Measurements from ENCODE around the gene COX20. TPM values are rescaled to one million over a fixed set of nuclear protein-coding genes. Genes with fewer than 3 reads are reported as not detected.
"Not testable (repeated sequence)": the region's sequence is repeated elsewhere in the genome, so short reads cannot be mapped to it uniquely, and the experiment has no call there.

The COX20 gene
- total RNA-seq, 1 experiment from 2014 or later: 55.0 TPM

DNA sequence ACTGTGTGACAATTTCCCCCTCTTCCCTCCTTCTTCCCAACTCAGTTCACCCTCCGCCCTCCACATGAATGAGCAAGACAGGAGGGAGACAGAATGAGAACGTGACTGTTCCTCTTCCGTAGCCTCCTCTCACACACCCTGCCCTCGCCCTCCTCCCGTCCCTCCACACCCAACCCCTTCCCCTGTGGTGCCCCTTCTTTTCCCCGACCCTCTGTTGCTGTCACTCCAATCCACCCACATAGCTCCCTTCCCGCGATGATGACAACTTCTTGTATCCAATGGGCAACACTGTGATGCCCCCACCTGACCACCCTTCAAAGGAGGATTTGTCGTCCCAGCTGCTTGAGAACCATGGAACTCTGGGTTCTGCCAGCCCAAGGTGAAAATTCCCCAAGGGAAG, 41.4 kb upstream of the COX20 start:
- in situ Hi-C loops (cut with HindIII; ENCODE audit: low pct_unique_long_range_greater_than_20kb, low sequenced_read_pairs): no loop called here
- TF ChIP-seq POLR2AphosphoS5 (IDR thresholded peaks at IDR 0.05; ENCODE audit: low read depth, low read length): no peak
- TF ChIP-seq, protein P1, sequence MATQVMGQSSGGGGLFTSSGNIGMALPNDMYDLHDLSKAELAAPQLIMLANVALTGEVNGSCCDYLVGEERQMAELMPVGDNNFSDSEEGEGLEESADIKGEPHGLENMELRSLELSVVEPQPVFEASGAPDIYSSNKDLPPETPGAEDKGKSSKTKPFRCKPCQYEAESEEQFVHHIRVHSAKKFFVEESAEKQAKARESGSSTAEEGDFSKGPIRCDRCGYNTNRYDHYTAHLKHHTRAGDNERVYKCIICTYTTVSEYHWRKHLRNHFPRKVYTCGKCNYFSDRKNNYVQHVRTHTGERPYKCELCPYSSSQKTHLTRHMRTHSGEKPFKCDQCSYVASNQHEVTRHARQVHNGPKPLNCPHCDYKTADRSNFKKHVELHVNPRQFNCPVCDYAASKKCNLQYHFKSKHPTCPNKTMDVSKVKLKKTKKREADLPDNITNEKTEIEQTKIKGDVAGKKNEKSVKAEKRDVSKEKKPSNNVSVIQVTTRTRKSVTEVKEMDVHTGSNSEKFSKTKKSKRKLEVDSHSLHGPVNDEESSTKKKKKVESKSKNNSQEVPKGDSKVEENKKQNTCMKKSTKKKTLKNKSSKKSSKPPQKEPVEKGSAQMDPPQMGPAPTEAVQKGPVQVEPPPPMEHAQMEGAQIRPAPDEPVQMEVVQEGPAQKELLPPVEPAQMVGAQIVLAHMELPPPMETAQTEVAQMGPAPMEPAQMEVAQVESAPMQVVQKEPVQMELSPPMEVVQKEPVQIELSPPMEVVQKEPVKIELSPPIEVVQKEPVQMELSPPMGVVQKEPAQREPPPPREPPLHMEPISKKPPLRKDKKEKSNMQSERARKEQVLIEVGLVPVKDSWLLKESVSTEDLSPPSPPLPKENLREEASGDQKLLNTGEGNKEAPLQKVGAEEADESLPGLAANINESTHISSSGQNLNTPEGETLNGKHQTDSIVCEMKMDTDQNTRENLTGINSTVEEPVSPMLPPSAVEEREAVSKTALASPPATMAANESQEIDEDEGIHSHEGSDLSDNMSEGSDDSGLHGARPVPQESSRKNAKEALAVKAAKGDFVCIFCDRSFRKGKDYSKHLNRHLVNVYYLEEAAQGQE (IDR thresholded peaks at IDR 0.05; ENCODE audit: insufficient read depth in 1 of 2, low read depth in 2 of 2, low read length in 1 of 2): no peak
- TF ChIP-seq TCF7L2 (IDR thresholded peaks at IDR 0.05; ENCODE audit: low read depth, low read length): no peak
- TF ChIP-seq, protein P2, sequence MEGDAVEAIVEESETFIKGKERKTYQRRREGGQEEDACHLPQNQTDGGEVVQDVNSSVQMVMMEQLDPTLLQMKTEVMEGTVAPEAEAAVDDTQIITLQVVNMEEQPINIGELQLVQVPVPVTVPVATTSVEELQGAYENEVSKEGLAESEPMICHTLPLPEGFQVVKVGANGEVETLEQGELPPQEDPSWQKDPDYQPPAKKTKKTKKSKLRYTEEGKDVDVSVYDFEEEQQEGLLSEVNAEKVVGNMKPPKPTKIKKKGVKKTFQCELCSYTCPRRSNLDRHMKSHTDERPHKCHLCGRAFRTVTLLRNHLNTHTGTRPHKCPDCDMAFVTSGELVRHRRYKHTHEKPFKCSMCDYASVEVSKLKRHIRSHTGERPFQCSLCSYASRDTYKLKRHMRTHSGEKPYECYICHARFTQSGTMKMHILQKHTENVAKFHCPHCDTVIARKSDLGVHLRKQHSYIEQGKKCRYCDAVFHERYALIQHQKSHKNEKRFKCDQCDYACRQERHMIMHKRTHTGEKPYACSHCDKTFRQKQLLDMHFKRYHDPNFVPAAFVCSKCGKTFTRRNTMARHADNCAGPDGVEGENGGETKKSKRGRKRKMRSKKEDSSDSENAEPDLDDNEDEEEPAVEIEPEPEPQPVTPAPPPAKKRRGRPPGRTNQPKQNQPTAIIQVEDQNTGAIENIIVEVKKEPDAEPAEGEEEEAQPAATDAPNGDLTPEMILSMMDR (IDR thresholded peaks at IDR 0.05): no peak
- TF ChIP-seq SIN3A (IDR thresholded peaks at IDR 0.05; ENCODE audit: borderline replicate concordance, insufficient read depth, low read depth, low read length): no peak
- CTCF ChIA-PET: no interaction called here
- Histone ChIP-seq H3K4me1 (ENCODE audit: control insufficient read depth, insufficient read depth, low read length) (no peaks in the 10 kb centered on the region), H3K27ac (ENCODE audit: low read length) (no peak overlapping the region), H3K27me3 (ENCODE audit: control insufficient read depth, insufficient read depth, low read length) (no peaks in the 10 kb centered on the region; the same call in 1 of the 2 replicates), H3K36me3 (ENCODE audit: control insufficient read depth, insufficient read depth, low read length) (no peaks in the 10 kb centered on the region), H3K4me3 (ENCODE audit: low read depth in 2 of 2, low read length in 2 of 2) (no peak overlapping the region), H3K9me3 (ENCODE audit: control insufficient read depth, insufficient read depth, low read depth, low read length) (no peaks in the 10 kb centered on the region)
- BruUV-seq (replicated peaks): no TSS peak
- intact Hi-C loops (cut with micrococcal nuclease; ENCODE audit: unreplicated experiment): no loop called here
- DNase-seq (ENCODE audit: low read depth, low spot score): no peak
- POLR2A ChIA-PET: interaction anchor here (0.6 kb wide), 1 partner anchor 145 kb away, joined by 6 read pairs; no protein-coding TSS in a partner anchor
- ATAC-seq: no peak

DNA sequence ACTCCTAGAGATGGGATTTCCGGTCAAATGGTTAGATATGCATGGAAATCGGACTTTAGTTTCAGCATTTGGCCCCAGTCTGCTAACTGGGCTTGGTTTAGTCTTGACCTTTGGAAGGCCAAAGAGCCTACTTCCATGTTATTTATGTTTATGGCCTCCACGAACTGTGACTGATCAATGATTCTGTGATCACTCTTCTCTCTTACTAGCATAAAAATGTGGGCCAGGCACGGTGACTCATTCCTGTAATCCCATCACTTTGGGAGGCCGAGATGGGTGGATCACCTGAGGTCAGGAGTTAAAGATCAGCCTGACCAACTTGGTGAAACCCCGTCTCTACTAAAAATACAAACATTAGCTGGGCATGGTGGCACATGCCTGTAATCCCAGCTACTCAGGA, 40.9 kb upstream of the COX20 start:
- H3K36me3 ChIP-seq (ENCODE audit: control insufficient read depth, insufficient read depth, low read length); intact Hi-C loops (cut with micrococcal nuclease; ENCODE audit: unreplicated experiment); H3K9me3 ChIP-seq (ENCODE audit: control insufficient read depth, insufficient read depth, low read depth, low read length); DNase-seq (ENCODE audit: low read depth, low spot score); H3K4me3 ChIP-seq (ENCODE audit: low read depth in 2 of 2, low read length in 2 of 2); H3K4me1 ChIP-seq (ENCODE audit: control insufficient read depth, insufficient read depth, low read length); H3K27me3 ChIP-seq (ENCODE audit: control insufficient read depth, insufficient read depth, low read length); H3K27ac ChIP-seq (ENCODE audit: low read length); ATAC-seq; in situ Hi-C loops (cut with HindIII; ENCODE audit: low pct_unique_long_range_greater_than_20kb, low sequenced_read_pairs); CTCF ChIA-PET; BruUV-seq (replicated peaks): not testable (repeated sequence)
- POLR2A ChIA-PET: interaction anchor here (0.6 kb wide), 1 partner anchor 146 kb away, joined by 6 read pairs; no protein-coding TSS in a partner anchor

DNA sequence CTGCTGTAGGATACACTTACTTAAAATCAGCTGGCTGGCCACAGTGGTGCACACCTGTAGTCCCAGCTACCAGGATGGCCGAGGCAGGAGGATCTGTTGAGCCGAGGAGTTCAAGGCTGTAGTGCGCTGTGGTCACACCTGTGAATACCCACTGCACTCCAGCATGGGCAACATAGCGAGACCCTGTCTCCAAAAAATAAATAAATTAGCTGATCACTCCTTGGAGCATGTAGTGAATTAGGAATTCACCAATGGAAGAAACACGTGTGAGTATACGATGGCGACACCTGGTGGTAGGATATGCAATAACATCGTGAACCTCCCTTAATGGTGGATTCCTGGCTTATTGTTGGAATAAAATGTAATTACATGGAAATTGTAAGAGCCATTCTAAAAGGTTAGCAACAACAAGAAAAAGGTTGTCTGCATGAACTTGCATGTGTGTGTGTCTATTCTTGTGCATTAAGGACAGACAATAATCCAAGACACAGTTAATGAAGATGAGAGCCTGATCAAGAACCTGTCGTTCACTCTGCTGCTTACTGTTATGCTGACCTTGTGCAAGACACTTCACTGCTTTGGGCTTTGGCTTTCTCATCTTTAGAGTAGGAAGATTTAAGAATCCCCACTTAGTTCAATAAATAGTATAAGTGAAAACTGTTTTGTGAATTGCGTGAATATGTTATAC, 38.6 kb upstream of the COX20 start:
- Histone ChIP-seq H3K27ac (ENCODE audit: low read length) (no peak overlapping the region), H3K4me1 (ENCODE audit: control insufficient read depth, insufficient read depth, low read length) (no peaks in the 10 kb centered on the region), H3K9me3 (ENCODE audit: control insufficient read depth, insufficient read depth, low read depth, low read length) (no peaks in the 10 kb centered on the region), H3K4me3 (ENCODE audit: low read depth in 2 of 2, low read length in 2 of 2) (no peak overlapping the region), H3K27me3 (ENCODE audit: control insufficient read depth, insufficient read depth, low read length) (no peaks in the 10 kb centered on the region), H3K36me3 (ENCODE audit: control insufficient read depth, insufficient read depth, low read length) (no peaks in the 10 kb centered on the region)
- BruUV-seq (replicated peaks): no TSS peak
- ATAC-seq (peak; percentile 85), DNase-seq (ENCODE audit: low read depth, low spot score) (peak; percentile 43)
- ChIA-PET POLR2A (no interaction called here), CTCF (interaction anchor here (0.7 to 2.0 kb wide), 4 partner anchors 176 to 195 kb away, joined by 3 to 8 read pairs (median 5); no protein-coding TSS in a partner anchor)
- TF ChIP-seq, protein P2 (IDR thresholded peaks at IDR 0.05): peak; percentile 84
- TF ChIP-seq, protein P1 (IDR thresholded peaks at IDR 0.05; ENCODE audit: insufficient read depth in 1 of 2, low read depth in 2 of 2, low read length in 1 of 2): no peak
- TF ChIP-seq POLR2AphosphoS5 (IDR thresholded peaks at IDR 0.05; ENCODE audit: low read depth, low read length): no peak
- TF ChIP-seq TCF7L2 (IDR thresholded peaks at IDR 0.05; ENCODE audit: low read depth, low read length): no peak
- no peak for TF ChIP-seq SIN3A (IDR thresholded peaks at IDR 0.05; ENCODE audit: borderline replicate concordance, insufficient read depth, low read depth, low read length)
- intact Hi-C loops (cut with micrococcal nuclease; ENCODE audit: unreplicated experiment): loop anchor here (1.0 kb wide), 1 partner anchor 194 kb away; no protein-coding TSS in a partner anchor
- in situ Hi-C loops (cut with HindIII; ENCODE audit: low pct_unique_long_range_greater_than_20kb, low sequenced_read_pairs): no loop called here

All from Panc1 (cell line).